Neural progenitor cell (in vitro differentiated cells): ENCODE data around the gene MX2.

Experiments
- EZH2 ChIP-seq: fragments of 200-600 bp; sonication (generic); IDR thresholded peaks from 2 replicates; pipeline ENCODE4 v1.6.1; 2017; ENCODE audit warnings: antibody characterized with exemption, mild to moderate bottlenecking, moderate library complexity
- TF ChIP-seq, protein P1 (sequence below): fragments of 200-600 bp; sonication (generic); IDR thresholded peaks from 2 replicates; pipeline ENCODE4 v1.5.1; 2017; ENCODE audit warnings: antibody characterized with exemption, mild to moderate bottlenecking

DNA sequence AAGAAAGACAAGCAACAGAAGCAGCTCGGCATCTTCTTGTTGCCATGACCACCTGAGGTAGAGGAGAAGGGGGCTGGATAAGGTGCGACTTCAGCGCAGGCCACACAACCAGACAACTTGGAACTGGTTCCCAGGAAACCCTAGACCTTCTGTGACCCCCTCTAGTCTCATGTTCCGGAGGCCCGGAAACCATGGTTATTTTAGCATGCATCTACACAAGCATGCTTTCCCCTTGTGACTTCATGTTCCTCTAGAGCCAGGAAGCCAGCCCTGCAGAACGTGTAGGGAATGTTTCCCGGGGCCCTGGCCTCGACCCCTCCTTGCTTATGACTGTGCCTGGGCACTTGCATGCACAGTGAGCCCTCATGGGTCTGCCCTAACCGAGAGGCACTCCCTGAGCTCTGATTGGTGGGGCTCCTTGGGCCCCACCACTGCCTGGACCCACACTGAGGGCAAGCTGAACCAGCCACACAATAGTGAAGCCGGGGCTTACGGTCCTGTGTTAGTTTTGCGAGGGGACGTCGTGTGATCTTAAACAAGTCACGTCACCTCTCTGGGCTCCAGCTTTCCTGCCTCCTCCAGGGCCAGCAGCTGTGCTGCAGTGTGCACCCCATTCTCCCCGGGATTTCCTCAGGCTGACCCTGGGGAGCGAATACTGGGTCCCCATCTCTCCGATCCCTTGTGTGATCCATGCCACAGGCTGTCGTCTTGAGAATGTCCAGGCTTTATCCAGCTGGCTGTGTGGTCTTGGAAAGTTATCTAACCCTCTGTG lies 12.0 kb upstream of the MX2 start:
- TF ChIP-seq EZH2 = no peak
- TF ChIP-seq, protein P1, sequence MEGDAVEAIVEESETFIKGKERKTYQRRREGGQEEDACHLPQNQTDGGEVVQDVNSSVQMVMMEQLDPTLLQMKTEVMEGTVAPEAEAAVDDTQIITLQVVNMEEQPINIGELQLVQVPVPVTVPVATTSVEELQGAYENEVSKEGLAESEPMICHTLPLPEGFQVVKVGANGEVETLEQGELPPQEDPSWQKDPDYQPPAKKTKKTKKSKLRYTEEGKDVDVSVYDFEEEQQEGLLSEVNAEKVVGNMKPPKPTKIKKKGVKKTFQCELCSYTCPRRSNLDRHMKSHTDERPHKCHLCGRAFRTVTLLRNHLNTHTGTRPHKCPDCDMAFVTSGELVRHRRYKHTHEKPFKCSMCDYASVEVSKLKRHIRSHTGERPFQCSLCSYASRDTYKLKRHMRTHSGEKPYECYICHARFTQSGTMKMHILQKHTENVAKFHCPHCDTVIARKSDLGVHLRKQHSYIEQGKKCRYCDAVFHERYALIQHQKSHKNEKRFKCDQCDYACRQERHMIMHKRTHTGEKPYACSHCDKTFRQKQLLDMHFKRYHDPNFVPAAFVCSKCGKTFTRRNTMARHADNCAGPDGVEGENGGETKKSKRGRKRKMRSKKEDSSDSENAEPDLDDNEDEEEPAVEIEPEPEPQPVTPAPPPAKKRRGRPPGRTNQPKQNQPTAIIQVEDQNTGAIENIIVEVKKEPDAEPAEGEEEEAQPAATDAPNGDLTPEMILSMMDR = no peak
